ENCODE measurements around the gene RNF135. TPM values are rescaled to one million over a fixed set of nuclear protein-coding genes. Genes with fewer than 3 reads are reported as not detected.

RNF135 gene
- total RNA-seq, 4 donors from 2014 or later, result 45.6 to 67.9 (median 53.5) TPM

GRCh38 chr17:31048142-31048541 is 77.3 kb downstream of the RNF135 start:
- TF ChIP-seq POLR2A (IDR thresholded peaks at IDR 0.05) (no peak), CTCF (IDR thresholded peaks at IDR 0.05) (no peak)
- H3K4me3 ChIP-seq (ENCODE audit: low read depth, poor library complexity, severe bottlenecking), result no peak overlapping the region
- DNase-seq (ENCODE audit: low spot score in 2 of 2), result no peak
- intact Hi-C loops (cut with DNase I; ENCODE audit: low total_unique reads), result no loop called here

GRCh38 chr17:31048780-31049179 is 77.9 kb downstream of the RNF135 start:
- no peak overlapping the region for H3K4me3 ChIP-seq (ENCODE audit: low read depth, poor library complexity, severe bottlenecking)
- no peak for TF ChIP-seq CTCF (IDR thresholded peaks at IDR 0.05)
- no peak for TF ChIP-seq POLR2A (IDR thresholded peaks at IDR 0.05)
- intact Hi-C loops (cut with DNase I; ENCODE audit: low total_unique reads), result no loop called here
- no peak for DNase-seq (ENCODE audit: low spot score in 2 of 2)

Other genes starting within 250 kb of the RNF135 start
- 10 to 100 TPM; 16.8 to 22.5 (median 18.9) TPM for gene CRLF3, start 146.3 kb upstream of the RNF135 start, total RNA-seq
- gene ATAD5, start 139.1 kb upstream of the RNF135 start, total RNA-seq, result 1 to 10 TPM in 3 of 4 donors, under 1 TPM in 1; 0.93 to 1.5 (median 1.4) TPM
- gene TEFM, start 64.8 kb upstream of the RNF135 start, total RNA-seq, result 10 to 100 TPM in 3 of 4 donors, 1 to 10 TPM in 1; 7.8 to 23.3 (median 12.4) TPM
- gene ADAP2, start 49.1 kb upstream of the RNF135 start, total RNA-seq, result 10 to 100 TPM; 13.6 to 24.1 (median 18.3) TPM
- gene NF1, start 123.9 kb downstream of the RNF135 start, total RNA-seq, result 10 to 100 TPM; 27.5 to 48.6 (median 34.3) TPM